WI38 (cell line): ENCODE measurements around the gene PPP6R3.
"Not testable (repeated sequence)": the region's sequence is repeated elsewhere in the genome, so short reads cannot be mapped to it uniquely, and the experiment has no call there.

Experiments used
- H3K4me3 ChIP-seq: 2 replicates; pipeline ENCODE4 v1.5.1; 2011; ENCODE audit warnings: low read depth, mild to moderate bottlenecking, control low read depth, low read length
- CTCF ChIP-seq: IDR thresholded peaks from 2 replicates; pipeline ENCODE4 v1.5.1; 2012; ENCODE audit warnings: low read depth, mild to moderate bottlenecking, control low read depth, low read length

The PPP6R3 gene

GRCh38 chr11:68632375-68632774 is 171.8 kb downstream of the PPP6R3 start:
- H3K4me3 ChIP-seq: not testable (repeated sequence)

DNA sequence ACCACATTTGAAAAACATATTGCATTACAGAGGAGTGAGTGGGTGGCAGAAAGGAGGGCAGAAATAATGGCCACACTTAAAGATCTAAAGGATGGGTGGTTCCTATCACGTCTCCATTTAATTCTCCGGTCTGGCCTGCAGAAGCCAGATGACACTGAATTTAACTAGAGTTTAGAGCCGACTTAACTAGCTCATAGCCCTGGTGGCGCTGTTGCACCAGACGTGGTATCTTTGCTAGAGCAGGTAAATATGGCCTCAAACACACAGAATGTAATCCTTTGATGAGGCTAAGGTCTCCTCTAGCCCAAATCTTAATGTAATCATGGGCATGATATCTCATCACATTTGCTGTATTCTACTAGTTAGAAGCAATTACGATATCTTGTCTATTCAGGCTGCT is 172.2 kb downstream of the PPP6R3 start:
- no peak overlapping the region for H3K4me3 ChIP-seq
- TF ChIP-seq CTCF: peak; percentile 43; the same call in 1 of the 2 replicates

- not testable (repeated sequence) for H3K4me3 ChIP-seq
These were observed 174.1 kb downstream of the PPP6R3 start for GRCh38 chr11:68634606-68635005.

DNA sequence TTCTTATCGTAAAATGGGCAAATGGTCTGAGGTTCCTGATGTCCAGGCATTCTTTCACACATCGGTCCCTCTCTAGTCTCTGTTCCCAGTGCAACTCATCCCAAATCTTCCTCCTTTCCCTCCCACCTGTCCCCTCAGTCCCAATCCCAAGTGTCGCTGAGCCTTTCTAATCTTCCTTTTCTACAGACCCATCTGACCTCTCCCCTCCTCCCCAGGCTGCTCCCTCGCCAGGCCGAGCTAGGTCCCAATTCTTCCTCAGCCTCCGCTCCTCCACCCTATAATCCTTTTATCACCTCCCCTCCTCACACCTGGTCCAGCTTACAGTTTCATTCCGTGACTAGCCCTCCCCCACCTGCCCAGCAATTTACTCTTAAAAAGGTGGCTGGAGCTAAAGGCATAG is 174.6 kb downstream of the PPP6R3 start:
- not testable (repeated sequence) for H3K4me3 ChIP-seq

GRCh38 chr11:68635883-68636282 is 175.3 kb downstream of the PPP6R3 start:
- H3K4me3 ChIP-seq: not testable (repeated sequence)

DNA sequence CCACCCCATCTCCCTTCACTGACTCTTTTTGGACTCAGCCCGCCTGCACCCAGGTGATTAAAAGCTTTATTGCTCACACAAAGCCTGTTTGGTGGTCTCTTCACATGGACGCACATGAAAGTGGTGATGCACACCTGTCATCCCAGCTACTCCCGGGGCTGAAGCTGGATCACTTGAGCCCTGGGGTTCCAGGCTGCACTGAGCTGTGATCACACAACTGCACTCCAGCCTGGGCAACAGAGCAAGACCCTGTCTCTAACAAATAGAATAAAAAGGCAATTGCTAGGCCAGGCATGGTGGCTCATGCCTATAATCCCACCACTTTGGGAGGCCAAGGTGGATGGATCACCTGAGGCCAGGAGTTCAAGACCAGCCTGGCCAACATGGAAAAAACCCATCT is 178.8 kb downstream of the PPP6R3 start:
- H3K4me3 ChIP-seq: not testable (repeated sequence)

DNA sequence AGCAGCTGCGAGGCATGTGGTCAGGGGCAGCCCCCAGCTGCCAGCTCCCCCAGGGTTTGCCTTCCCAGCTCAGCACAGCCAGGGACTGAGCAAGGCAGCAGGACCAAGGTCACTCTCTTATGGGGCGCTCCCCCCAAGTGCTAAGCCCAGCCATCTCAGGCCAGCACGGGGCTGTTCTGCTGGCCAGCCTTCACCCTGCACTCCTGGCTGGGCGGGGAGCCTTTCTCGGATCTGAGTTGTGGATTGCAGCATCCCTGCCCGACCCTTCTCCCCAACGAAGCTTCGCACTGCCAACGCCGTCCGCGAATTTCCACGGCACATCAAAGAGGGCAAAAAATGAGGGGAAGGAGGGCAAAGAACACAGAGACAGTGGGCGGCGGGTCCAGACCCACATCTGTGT is 181.3 kb downstream of the PPP6R3 start:
- TF ChIP-seq CTCF: no peak
- no peak overlapping the region for H3K4me3 ChIP-seq

DNA sequence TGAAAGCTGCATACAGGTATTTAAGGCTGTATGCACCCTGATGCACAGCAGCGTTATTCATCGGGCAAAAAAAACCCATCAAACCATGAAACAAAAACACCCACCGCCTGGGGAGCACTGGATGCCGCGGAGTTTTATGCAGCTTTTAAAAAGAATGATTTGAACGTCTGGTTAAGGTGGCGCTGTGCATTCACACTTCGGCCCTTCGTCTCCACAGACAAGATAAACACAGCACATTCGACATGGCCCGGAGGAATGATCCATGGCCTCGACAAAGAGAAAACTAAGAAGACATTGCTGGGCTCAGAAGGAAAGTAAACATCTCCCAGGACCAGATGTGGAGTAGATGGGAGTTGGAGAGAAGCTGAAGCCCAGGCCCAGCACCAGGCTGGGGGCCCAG is 183.0 kb downstream of the PPP6R3 start:
- TF ChIP-seq CTCF: no peak
- no peak overlapping the region for H3K4me3 ChIP-seq

- no peak for TF ChIP-seq CTCF
- H3K4me3 ChIP-seq: no peak overlapping the region
These were observed 186.3 kb downstream of the PPP6R3 start for GRCh38 chr11:68646832-68647231.

DNA sequence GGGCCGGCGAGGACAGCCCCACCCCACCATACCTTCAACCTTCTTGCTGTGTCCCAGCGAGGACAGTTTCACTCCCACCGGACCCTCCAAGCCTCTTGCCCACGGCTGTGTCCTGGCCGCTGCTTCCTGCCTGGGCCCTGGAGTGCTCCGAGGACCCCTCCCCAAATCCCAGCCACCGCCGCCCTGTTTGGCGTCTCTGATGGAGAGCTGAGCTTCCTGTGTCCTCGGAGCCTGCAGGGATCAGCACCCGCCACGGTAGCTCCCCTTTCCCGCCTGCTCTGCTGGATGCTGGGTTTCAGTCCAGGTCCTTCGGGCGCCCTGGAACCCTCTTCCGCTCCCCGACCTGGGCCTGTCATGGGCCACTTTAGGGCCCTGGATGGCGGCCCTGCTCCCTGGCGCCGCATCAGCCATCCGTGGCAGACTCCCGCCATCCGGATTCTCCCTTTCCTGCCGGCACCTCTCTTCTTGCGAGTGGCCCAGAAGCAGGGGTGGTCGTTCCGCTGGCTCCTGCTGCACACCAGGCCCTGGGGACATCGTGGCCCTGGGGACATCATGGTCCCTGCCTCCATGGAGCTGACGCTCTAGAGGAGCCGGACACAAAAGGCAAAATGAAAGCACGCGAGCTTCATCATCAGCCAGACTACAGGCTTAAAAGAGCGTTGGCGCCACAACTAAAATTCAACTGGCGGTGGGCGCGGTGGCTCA is 189.5 kb downstream of the PPP6R3 start:
- no peak overlapping the region for H3K4me3 ChIP-seq
- no peak for TF ChIP-seq CTCF
